HepG2 (cell line): ENCODE results near the gene KLHDC2. TPM values are rescaled to one million over a fixed set of nuclear protein-coding genes. Genes with fewer than 3 reads are reported as not detected.

Experiments
- FLYWCH1 ChIP-seq: sonication (generic); formaldehyde crosslinking; IDR thresholded peaks from 2 replicates; pipeline ENCODE4 v1.8.1; 2023; ENCODE audit warnings: mild to moderate bottlenecking, missing genetic modification reagents
- KDM1A ChIP-seq: IDR thresholded peaks from 2 replicates; pipeline ENCODE4 v1.6.1; 2016; ENCODE audit warnings: missing compliant biosample characterization
- LCORL ChIP-seq, 2 experiments: fragments of 450-650 bp in 1 of 2; sonication (generic) in 1 of 2; formaldehyde crosslinking in 1 of 2; IDR thresholded peaks; 2 replicates each; pipeline versions ENCODE4 v1.5.0 to v1.6.1; 2017 to 2020; ENCODE audit warnings: antibody characterized with exemption in 1 of 2, missing genetic modification reagents in 1 of 2
- NFRKB ChIP-seq: fragments of 450-650 bp; IDR thresholded peaks from 2 replicates; pipeline ENCODE4 v1.6.1; 2017
- PCBP2 ChIP-seq: fragments of 200-400 bp; formaldehyde crosslinking; optimal IDR thresholded peaks from 2 replicates; pipeline ENCODE3; 2018; ENCODE audit warnings: low read length, low read depth; ENCODE audit not compliant: poor library complexity, severe bottlenecking
- PITX1 ChIP-seq: sonication (generic); formaldehyde crosslinking; IDR thresholded peaks from 2 replicates; pipeline ENCODE4 v1.5.1; 2020; ENCODE audit warnings: mild to moderate bottlenecking, missing genetic modification reagents
- RARG ChIP-seq: sonication (generic); formaldehyde crosslinking; IDR thresholded peaks from 2 replicates; pipeline ENCODE4 v1.4.0; 2020; ENCODE audit warnings: low read depth, mild to moderate bottlenecking, missing genetic modification reagents
- SOX13 ChIP-seq, 3 experiments: fragments of 450-650 bp in 1 of 3; sonication (generic) in 1 of 3; formaldehyde crosslinking in 1 of 3; IDR thresholded peaks in 2 of 3; conservative IDR thresholded peaks in 1 of 3; 2 replicates each; pipeline versions ENCODE4 v1.5.0 to v1.6.1; 2016 to 2020; ENCODE audit warnings: antibody characterized with exemption in 1 of 3, mild to moderate bottlenecking in 1 of 3, missing compliant biosample characterization in 1 of 3, missing genetic modification reagents in 1 of 3, moderate library complexity in 1 of 3
- TOE1 ChIP-seq: sonication (generic); formaldehyde crosslinking; IDR thresholded peaks from 2 replicates; pipeline ENCODE4 v1.4.0; 2020; ENCODE audit warnings: mild to moderate bottlenecking, missing genetic modification reagents
- XRCC5 ChIP-seq: fragments of 200-400 bp; formaldehyde crosslinking; optimal IDR thresholded peaks from 2 replicates; pipeline ENCODE3; 2017; ENCODE audit warnings: mild to moderate bottlenecking, low read length
- ZBTB42 ChIP-seq: sonication (generic); formaldehyde crosslinking; IDR thresholded peaks from 2 replicates; pipeline ENCODE4 v1.5.0; 2020; ENCODE audit warnings: mild to moderate bottlenecking, missing genetic modification reagents
- ZNF414 ChIP-seq: sonication (generic); formaldehyde crosslinking; IDR thresholded peaks from 2 replicates; pipeline ENCODE4 v1.5.0; 2020; ENCODE audit warnings: missing genetic modification reagents
- ZNF644 ChIP-seq: IDR thresholded peaks from 2 replicates; pipeline ENCODE4 v1.6.1; 2016; ENCODE audit warnings: low read depth
- ZNF740 ChIP-seq: sonication (generic); formaldehyde crosslinking; IDR thresholded peaks from 2 replicates; pipeline ENCODE4 v1.4.0; 2020; ENCODE audit warnings: missing genetic modification reagents
- ZNF879 ChIP-seq: sonication (generic); formaldehyde crosslinking; IDR thresholded peaks from 2 replicates; pipeline ENCODE4 v1.8.1; 2023; ENCODE audit warnings: missing genetic modification reagents
- ZNF883 ChIP-seq: sonication (generic); formaldehyde crosslinking; IDR thresholded peaks from 2 replicates; pipeline ENCODE4 v1.5.1; 2020; ENCODE audit warnings: mild to moderate bottlenecking, missing genetic modification reagents; ENCODE audit errors: not compliant biosample characterization
- polyA plus RNA-seq, 8 experiments: library from polyadenylated mRNA; depleted of rRNA in 3 of 8; stranded (reverse) in 7 of 8; unstranded in 1 of 8; fragments of >200 nt; fragmentation: Illumina TruSeq in 4 of 8; extraction: Trizol in 4 of 8; gene quantifications; 2 replicates each; pipeline versions ENCODE4 v1.2.1 to v1.2.3, GENCODE V29; 2011 to 2016; ENCODE audit warnings: low read depth in 4 of 8, missing spikeins in 1 of 8, mixed read lengths in 1 of 8; ENCODE audit not compliant: insufficient read depth in 1 of 8
- total RNA-seq, 5 experiments: library from RNA; depleted of rRNA; stranded (reverse); fragments of >200 nt; fragmentation: Illumina TruSeq; extraction: Trizol; gene quantifications; 2 replicates each; pipeline ENCODE4 v1.2.3, GENCODE V29; 2016; ENCODE audit warnings: low read depth in 1 of 5
- TF ChIP-seq, protein P1 (sequence below): sonication (generic); formaldehyde crosslinking; IDR thresholded peaks from 2 replicates; pipeline ENCODE4 v1.4.0; 2020; ENCODE audit warnings: mild to moderate bottlenecking, missing genetic modification reagents, borderline replicate concordance
- TF ChIP-seq, protein P2 (sequence below): sonication (generic); formaldehyde crosslinking; IDR thresholded peaks from 2 replicates; pipeline ENCODE4 v1.4.0; 2020; ENCODE audit warnings: missing genetic modification reagents

Gene KLHDC2
- total and polyA plus RNA-seq, 2 of the 13 experiments (the other 11 are each of a cell fraction or from before 2014, with no cell fraction given): 95.5 to 170 TPM

GRCh38 chr14:49768301-49769121 is 558 bp downstream of the KLHDC2 start (continued):
- TF ChIP-seq RARG (CRISPR knock-in tag) (no peak), ZNF740 (0 out of 2 replicates have a peak, but pooled peaks have one; percentile 27), ZNF879 (CRISPR knock-in tag) (no peak), ZNF883 (peak; percentile 50), KDM1A (no peak), NFRKB (no peak), FLYWCH1 (CRISPR knock-in tag) (no peak), PCBP2 (no peak), ZNF644 (no peak), XRCC5 (peak; percentile 6), LCORL (IDR thresholded peaks at IDR 0.05) (no peak), LCORL (CRISPR knock-in tag; IDR thresholded peaks at IDR 0.05) (no peak), TOE1 (CRISPR knock-in tag) (no peak), ZBTB42 (peak; percentile 38; the same call in 1 of the 2 replicates), ZNF414 (CRISPR knock-in tag) (no peak), SOX13 (IDR thresholded peaks at IDR 0.05) (no peak), SOX13 (CRISPR knock-in tag; conservative IDR thresholded peaks at IDR 0.05 in 1 of 2, IDR thresholded peaks at IDR 0.05 in 1 of 2) (no peak), PITX1 (CRISPR knock-in tag) (no peak)
- TF ChIP-seq, protein P1, sequence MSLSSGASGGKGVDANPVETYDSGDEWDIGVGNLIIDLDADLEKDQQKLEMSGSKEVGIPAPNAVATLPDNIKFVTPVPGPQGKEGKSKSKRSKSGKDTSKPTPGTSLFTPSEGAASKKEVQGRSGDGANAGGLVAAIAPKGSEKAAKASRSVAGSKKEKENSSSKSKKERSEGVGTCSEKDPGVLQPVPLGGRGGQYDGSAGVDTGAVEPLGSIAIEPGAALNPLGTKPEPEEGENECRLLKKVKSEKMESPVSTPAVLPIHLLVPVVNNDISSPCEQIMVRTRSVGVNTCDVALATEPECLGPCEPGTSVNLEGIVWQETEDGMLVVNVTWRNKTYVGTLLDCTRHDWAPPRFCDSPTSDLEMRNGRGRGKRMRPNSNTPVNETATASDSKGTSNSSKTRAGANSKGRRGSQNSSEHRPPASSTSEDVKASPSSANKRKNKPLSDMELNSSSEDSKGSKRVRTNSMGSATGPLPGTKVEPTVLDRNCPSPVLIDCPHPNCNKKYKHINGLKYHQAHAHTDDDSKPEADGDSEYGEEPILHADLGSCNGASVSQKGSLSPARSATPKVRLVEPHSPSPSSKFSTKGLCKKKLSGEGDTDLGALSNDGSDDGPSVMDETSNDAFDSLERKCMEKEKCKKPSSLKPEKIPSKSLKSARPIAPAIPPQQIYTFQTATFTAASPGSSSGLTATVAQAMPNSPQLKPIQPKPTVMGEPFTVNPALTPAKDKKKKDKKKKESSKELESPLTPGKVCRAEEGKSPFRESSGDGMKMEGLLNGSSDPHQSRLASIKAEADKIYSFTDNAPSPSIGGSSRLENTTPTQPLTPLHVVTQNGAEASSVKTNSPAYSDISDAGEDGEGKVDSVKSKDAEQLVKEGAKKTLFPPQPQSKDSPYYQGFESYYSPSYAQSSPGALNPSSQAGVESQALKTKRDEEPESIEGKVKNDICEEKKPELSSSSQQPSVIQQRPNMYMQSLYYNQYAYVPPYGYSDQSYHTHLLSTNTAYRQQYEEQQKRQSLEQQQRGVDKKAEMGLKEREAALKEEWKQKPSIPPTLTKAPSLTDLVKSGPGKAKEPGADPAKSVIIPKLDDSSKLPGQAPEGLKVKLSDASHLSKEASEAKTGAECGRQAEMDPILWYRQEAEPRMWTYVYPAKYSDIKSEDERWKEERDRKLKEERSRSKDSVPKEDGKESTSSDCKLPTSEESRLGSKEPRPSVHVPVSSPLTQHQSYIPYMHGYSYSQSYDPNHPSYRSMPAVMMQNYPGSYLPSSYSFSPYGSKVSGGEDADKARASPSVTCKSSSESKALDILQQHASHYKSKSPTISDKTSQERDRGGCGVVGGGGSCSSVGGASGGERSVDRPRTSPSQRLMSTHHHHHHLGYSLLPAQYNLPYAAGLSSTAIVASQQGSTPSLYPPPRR (CRISPR knock-in tag): no peak
- TF ChIP-seq, protein P2, sequence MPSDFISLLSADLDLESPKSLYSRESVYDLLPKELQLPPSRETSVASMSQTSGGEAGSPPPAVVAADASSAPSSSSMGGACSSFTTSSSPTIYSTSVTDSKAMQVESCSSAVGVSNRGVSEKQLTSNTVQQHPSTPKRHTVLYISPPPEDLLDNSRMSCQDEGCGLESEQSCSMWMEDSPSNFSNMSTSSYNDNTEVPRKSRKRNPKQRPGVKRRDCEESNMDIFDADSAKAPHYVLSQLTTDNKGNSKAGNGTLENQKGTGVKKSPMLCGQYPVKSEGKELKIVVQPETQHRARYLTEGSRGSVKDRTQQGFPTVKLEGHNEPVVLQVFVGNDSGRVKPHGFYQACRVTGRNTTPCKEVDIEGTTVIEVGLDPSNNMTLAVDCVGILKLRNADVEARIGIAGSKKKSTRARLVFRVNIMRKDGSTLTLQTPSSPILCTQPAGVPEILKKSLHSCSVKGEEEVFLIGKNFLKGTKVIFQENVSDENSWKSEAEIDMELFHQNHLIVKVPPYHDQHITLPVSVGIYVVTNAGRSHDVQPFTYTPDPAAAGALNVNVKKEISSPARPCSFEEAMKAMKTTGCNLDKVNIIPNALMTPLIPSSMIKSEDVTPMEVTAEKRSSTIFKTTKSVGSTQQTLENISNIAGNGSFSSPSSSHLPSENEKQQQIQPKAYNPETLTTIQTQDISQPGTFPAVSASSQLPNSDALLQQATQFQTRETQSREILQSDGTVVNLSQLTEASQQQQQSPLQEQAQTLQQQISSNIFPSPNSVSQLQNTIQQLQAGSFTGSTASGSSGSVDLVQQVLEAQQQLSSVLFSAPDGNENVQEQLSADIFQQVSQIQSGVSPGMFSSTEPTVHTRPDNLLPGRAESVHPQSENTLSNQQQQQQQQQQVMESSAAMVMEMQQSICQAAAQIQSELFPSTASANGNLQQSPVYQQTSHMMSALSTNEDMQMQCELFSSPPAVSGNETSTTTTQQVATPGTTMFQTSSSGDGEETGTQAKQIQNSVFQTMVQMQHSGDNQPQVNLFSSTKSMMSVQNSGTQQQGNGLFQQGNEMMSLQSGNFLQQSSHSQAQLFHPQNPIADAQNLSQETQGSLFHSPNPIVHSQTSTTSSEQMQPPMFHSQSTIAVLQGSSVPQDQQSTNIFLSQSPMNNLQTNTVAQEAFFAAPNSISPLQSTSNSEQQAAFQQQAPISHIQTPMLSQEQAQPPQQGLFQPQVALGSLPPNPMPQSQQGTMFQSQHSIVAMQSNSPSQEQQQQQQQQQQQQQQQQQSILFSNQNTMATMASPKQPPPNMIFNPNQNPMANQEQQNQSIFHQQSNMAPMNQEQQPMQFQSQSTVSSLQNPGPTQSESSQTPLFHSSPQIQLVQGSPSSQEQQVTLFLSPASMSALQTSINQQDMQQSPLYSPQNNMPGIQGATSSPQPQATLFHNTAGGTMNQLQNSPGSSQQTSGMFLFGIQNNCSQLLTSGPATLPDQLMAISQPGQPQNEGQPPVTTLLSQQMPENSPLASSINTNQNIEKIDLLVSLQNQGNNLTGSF (CRISPR knock-in tag): no peak
